CD14-positive monocyte (primary cell): Measurements from ENCODE around the gene SLC4A1AP. TPM values are rescaled to one million over a fixed set of nuclear protein-coding genes. Genes with fewer than 3 reads are reported as not detected.
"Not testable (repeated sequence)": the region's sequence is repeated elsewhere in the genome, so short reads cannot be mapped to it uniquely, and the experiment has no call there.

ENCODE experiments used
- DNase-seq, 3 donors: peaks; one replicate each; pipeline ENCODE4 v3.0.0-alpha.2; 2011 to 2022
- H2AFZ ChIP-seq: 2 replicates; pipeline ENCODE4 v1.6.0; 2012; ENCODE audit warnings: mild to moderate bottlenecking, low read depth, low read length, inconsistent platforms; ENCODE audit not compliant: insufficient read depth, poor library complexity, severe bottlenecking
- H3K27ac ChIP-seq, 2 donors: 1 replicate in 1 of 2; 2 replicates in 1 of 2; pipeline ENCODE4 v1.5.1; 2012 to 2013; ENCODE audit warnings: low read length in 2 of 2, control low read depth in 1 of 2, inconsistent platforms in 1 of 2, low read depth in 1 of 2, mild to moderate bottlenecking in 1 of 2
- H3K27me3 ChIP-seq, 2 donors: one replicate each; pipeline versions ENCODE4 v1.6.0 to v1.6.1; 2011 to 2013; ENCODE audit warnings: low read length in 2 of 2; ENCODE audit not compliant: control insufficient read depth in 2 of 2, insufficient read depth in 2 of 2
- H3K36me3 ChIP-seq, 2 donors: replicated peaks in 1 of 2; 1 replicate in 1 of 2; 2 replicates in 1 of 2; pipeline versions ENCODE4 v1.5.1 to v1.6.1; 2012 to 2013; ENCODE audit warnings: low read length in 2 of 2, control low read depth in 1 of 2, inconsistent platforms in 1 of 2, mild to moderate bottlenecking in 1 of 2; ENCODE audit not compliant: insufficient read depth in 2 of 2, control insufficient read depth in 1 of 2
- H3K4me1 ChIP-seq, 2 donors: 1 replicate in 1 of 2; 2 replicates in 1 of 2; pipeline versions ENCODE4 v1.5.1 to v1.6.1; 2012 to 2013; ENCODE audit warnings: low read length in 2 of 2, control low read depth in 1 of 2, inconsistent platforms in 1 of 2, mild to moderate bottlenecking in 1 of 2, moderate library complexity in 1 of 2; ENCODE audit not compliant: insufficient read depth in 2 of 2, control insufficient read depth in 1 of 2
- H3K4me2 ChIP-seq: replicated peaks from 2 replicates; pipeline ENCODE3; 2012; ENCODE audit warnings: low read length, moderate library complexity, mild to moderate bottlenecking; ENCODE audit not compliant: poor library complexity, severe bottlenecking; ENCODE audit errors: extremely low read depth
- H3K4me3 ChIP-seq, 3 experiments: fragments of 200-600 bp in 1 of 3; sonication (generic) in 1 of 3; replicated peaks in 1 of 3; 1 replicate in 2 of 3; 2 replicates in 1 of 3; pipeline ENCODE4 v1.5.1; 2011 to 2013; ENCODE audit warnings: low read length in 3 of 3, mild to moderate bottlenecking in 3 of 3, control low read depth in 2 of 3, low read depth in 2 of 3, inconsistent platforms in 1 of 3, moderate library complexity in 1 of 3
- H3K79me2 ChIP-seq: 2 replicates; pipeline ENCODE4 v1.6.0; 2012; ENCODE audit warnings: mild to moderate bottlenecking, control low read depth, inconsistent platforms, low read length, moderate library complexity; ENCODE audit not compliant: insufficient read depth
- H3K9ac ChIP-seq: 2 replicates; pipeline ENCODE4 v1.6.0; 2017; ENCODE audit warnings: low read length, mild to moderate bottlenecking; ENCODE audit not compliant: insufficient read depth, poor library complexity, severe bottlenecking
- H3K9me3 ChIP-seq, 2 donors: replicated peaks in 1 of 2; 1 replicate in 1 of 2; 2 replicates in 1 of 2; pipeline versions ENCODE4 v1.5.1 to v1.6.1; 2012 to 2013; ENCODE audit warnings: low read length in 2 of 2, control low read depth in 1 of 2; ENCODE audit not compliant: control insufficient read depth in 1 of 2, insufficient read depth in 1 of 2
- H4K20me1 ChIP-seq: 2 replicates; pipeline ENCODE4 v1.6.0; 2012; ENCODE audit warnings: mild to moderate bottlenecking, low read length, control low read depth, moderate library complexity; ENCODE audit not compliant: insufficient read depth
- H3K27ac Mint-ChIP-seq, 7 donors: one replicate each; pipeline ENCODE4 v1.8.0; 2020; ENCODE audit warnings: mild to moderate bottlenecking in 7 of 7, mixed read lengths in 7 of 7, moderate library complexity in 6 of 7, inconsistent platforms in 2 of 7
- H3K27me3 Mint-ChIP-seq, 3 donors: one replicate each; pipeline ENCODE4 v1.8.0; 2021 to 2022; ENCODE audit warnings: low read depth in 3 of 3, mild to moderate bottlenecking in 3 of 3, mixed read lengths in 3 of 3, moderate library complexity in 3 of 3, inconsistent platforms in 1 of 3
- H3K36me3 Mint-ChIP-seq, 2 donors: one replicate each; pipeline ENCODE4 v1.8.0; 2020; ENCODE audit warnings: mixed read lengths in 2 of 2, inconsistent platforms in 1 of 2, mild to moderate bottlenecking in 1 of 2
- H3K4me1 Mint-ChIP-seq: one replicate; pipeline ENCODE4 v1.8.0; 2020; ENCODE audit warnings: mild to moderate bottlenecking, mixed read lengths
- H3K4me3 Mint-ChIP-seq, 2 donors: one replicate each; pipeline ENCODE4 v1.8.0; 2020; ENCODE audit warnings: mild to moderate bottlenecking in 2 of 2, mixed read lengths in 2 of 2, moderate library complexity in 1 of 2
- H3K9me3 Mint-ChIP-seq, 7 donors: one replicate each; pipeline ENCODE4 v1.8.0; 2020 to 2022; ENCODE audit warnings: mixed read lengths in 7 of 7, mild to moderate bottlenecking in 6 of 7, moderate library complexity in 6 of 7, inconsistent platforms in 2 of 7
- WGBS: methylation state at CpG from one replicate; pipeline ENCODE4 v1.1.5; 2013; ENCODE audit warnings: missing lambda C conversion rate; ENCODE audit not compliant: insufficient coverage; 5-methylcytosine and 5-hydroxymethylcytosine counted together
- intact Hi-C, 2 donors: fragments of 100-400 bp; cut with micrococcal nuclease; formaldehyde crosslinking; loops; one replicate each; pipeline versions ENCODE4 v1.15.0 to v1.15.1; 2023
- polyA plus RNA-seq, 3 donors: library from polyadenylated mRNA; depleted of rRNA in 1 of 3; unstranded in 2 of 3; stranded (reverse) in 1 of 3; fragments of 300-500 nt in 2 of 3; fragments of >200 nt in 1 of 3; fragmentation: Illumina TruSeq in 2 of 3; gene quantifications; 1 replicate in 2 of 3; 2 replicates in 1 of 3; pipeline ENCODE4 v1.2.3, GENCODE V29; 2012 to 2021
- TF ChIP-seq, protein P1 (sequence below): fragments of 200-600 bp; IDR thresholded peaks from one replicate; pipeline ENCODE4 v1.8.0; 2022; ENCODE audit warnings: antibody characterized with exemption, mild to moderate bottlenecking

Gene SLC4A1AP
- polyA plus RNA-seq, 3 donors, result 12.7 to 24.9 (median 18.3) TPM

GRCh38 chr2:27627963-27628766 is 35.5 kb upstream of the SLC4A1AP start:
- H3K27ac ChIP-seq, result peak overlapping the region; percentile 73 to 96
- Mint-ChIP-seq H3K4me3 (no peak overlapping the region), H3K27me3 (peaks cover 0 to 3% (median 0%) of the 10 kb centered on the region in 3 donors), H3K4me1 (peaks cover 21% of the 10 kb centered on the region), H3K36me3 (peaks cover 34 to 45% of the 10 kb centered on the region in 2 donors), H3K9me3 (no peaks in the 10 kb centered on the region), H3K27ac (no peak overlapping the region)
- peak overlapping the region; percentile 92 for H3K9ac ChIP-seq
- DNase-seq, result peak; percentile 70 to 90 (median 85)
- TF ChIP-seq, protein P1, sequence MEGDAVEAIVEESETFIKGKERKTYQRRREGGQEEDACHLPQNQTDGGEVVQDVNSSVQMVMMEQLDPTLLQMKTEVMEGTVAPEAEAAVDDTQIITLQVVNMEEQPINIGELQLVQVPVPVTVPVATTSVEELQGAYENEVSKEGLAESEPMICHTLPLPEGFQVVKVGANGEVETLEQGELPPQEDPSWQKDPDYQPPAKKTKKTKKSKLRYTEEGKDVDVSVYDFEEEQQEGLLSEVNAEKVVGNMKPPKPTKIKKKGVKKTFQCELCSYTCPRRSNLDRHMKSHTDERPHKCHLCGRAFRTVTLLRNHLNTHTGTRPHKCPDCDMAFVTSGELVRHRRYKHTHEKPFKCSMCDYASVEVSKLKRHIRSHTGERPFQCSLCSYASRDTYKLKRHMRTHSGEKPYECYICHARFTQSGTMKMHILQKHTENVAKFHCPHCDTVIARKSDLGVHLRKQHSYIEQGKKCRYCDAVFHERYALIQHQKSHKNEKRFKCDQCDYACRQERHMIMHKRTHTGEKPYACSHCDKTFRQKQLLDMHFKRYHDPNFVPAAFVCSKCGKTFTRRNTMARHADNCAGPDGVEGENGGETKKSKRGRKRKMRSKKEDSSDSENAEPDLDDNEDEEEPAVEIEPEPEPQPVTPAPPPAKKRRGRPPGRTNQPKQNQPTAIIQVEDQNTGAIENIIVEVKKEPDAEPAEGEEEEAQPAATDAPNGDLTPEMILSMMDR, result no peak
- WGBS, result 2% methylated on average over 11 of the region's 21 CpGs
- H3K79me2 ChIP-seq, result peaks cover 35% of the 10 kb centered on the region
- intact Hi-C loops, result no loop called here
- H3K27me3 ChIP-seq, result no peaks in the 10 kb centered on the region
- peak overlapping the region; percentile 62 for H2AFZ ChIP-seq
- peak overlapping the region; percentile 66 to 95 (median 72) for H3K4me3 ChIP-seq
- peaks cover 34 to 48% of the 10 kb centered on the region in 2 donors for H3K36me3 ChIP-seq
- H3K4me1 ChIP-seq, result peaks cover 30 to 35% of the 10 kb centered on the region in 2 donors
- no peaks in the 10 kb centered on the region for H3K9me3 ChIP-seq
- no peaks in the 10 kb centered on the region for H4K20me1 ChIP-seq
- H3K4me2 ChIP-seq, result peak overlapping the region; percentile 92

GRCh38 chr2:27628767-27629709 is 34.7 kb upstream of the SLC4A1AP start, which contains the start of the genes CCDC121 and GPN1:
Gene CCDC121 (minus strand): TSS chr2:27629012. CDS start chr2:27627799, 1,213 bp downstream.
Gene GPN1 (plus strand): TSS chr2:27629050. CDS start chr2:27629059, 9 bp downstream.
- peak within 1 kb of the TSS; percentile 92 for H3K9ac ChIP-seq
- H3K4me2 ChIP-seq, result peak within 1 kb of the TSS; percentile 92
- intact Hi-C loops, result no loop called here
- H3K27ac ChIP-seq, result peak within 1 kb of the TSS; percentile 73 to 96
- no peak within 1 kb of the TSS for H3K4me3 Mint-ChIP-seq
- H4K20me1 ChIP-seq, result no peaks in the 10 kb centered on the region
- 0% methylated on average over 30 of the region's 44 CpGs for WGBS
- peaks cover 0 to 3% (median 0%) of the 10 kb centered on the region in 3 donors for H3K27me3 Mint-ChIP-seq
- peaks cover 35% of the 10 kb centered on the region for H3K79me2 ChIP-seq
- DNase-seq, result peak; percentile 97 to 98 (median 97)
- H3K9me3 Mint-ChIP-seq, result no peaks in the 10 kb centered on the region
- no peaks in the 10 kb centered on the region for H3K9me3 ChIP-seq
- H3K27me3 ChIP-seq, result no peaks in the 10 kb centered on the region
- TF ChIP-seq, protein P1, result no peak
- peak within 1 kb of the TSS; percentile 66 to 95 (median 72) for H3K4me3 ChIP-seq
- H3K36me3 ChIP-seq, result peaks cover 32 to 48% of the 10 kb centered on the region in 2 donors
- peak within 1 kb of the TSS; percentile 93 for H2AFZ ChIP-seq
- peaks cover 30 to 44% of the 10 kb centered on the region in 2 donors for H3K36me3 Mint-ChIP-seq
- H3K27ac Mint-ChIP-seq, result peak within 1 kb of the TSS in 1 of 7 donors; percentile 37
- H3K4me1 ChIP-seq, result peaks cover 30 to 35% of the 10 kb centered on the region in 2 donors
- H3K4me1 Mint-ChIP-seq, result peaks cover 21% of the 10 kb centered on the region

DNA sequence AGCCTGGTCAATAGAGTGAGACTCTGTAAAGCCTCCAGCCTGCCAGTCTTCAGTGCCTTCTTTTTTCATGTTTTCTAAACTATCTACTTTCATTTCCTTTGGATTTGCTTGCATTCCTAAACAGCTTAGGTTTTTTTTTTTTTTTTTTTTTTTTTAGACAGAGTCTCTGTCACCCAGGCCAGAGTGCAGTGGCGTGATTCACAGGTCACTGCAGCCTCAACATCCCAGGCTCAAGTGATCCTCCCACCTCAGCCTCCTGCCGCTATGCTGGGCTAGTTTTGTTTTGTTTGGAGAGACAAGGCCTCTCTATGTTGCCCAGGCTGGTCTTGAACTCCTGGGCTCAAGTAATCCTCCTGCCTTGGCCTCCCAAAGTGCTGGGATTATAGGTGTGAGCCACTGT is 33.4 kb upstream of the SLC4A1AP start:
- H3K27me3 ChIP-seq, H3K4me3 ChIP-seq, H4K20me1 ChIP-seq, H3K4me2 ChIP-seq, H3K9me3 Mint-ChIP-seq, H3K27ac ChIP-seq, DNase-seq, H2AFZ ChIP-seq, H3K4me3 Mint-ChIP-seq, H3K27me3 Mint-ChIP-seq, intact Hi-C loops, H3K9me3 ChIP-seq, H3K9ac ChIP-seq: not testable (repeated sequence)
- peaks cover 35% of the 10 kb centered on the region for H3K79me2 ChIP-seq
- no CpG with 5 or more reads among the region's 2 CpGs for WGBS
- peaks cover 30 to 35% of the 10 kb centered on the region in 2 donors for H3K4me1 ChIP-seq
- peak overlapping the region in 3 of 7 donors; percentile 23 to 82 (median 42) for H3K27ac Mint-ChIP-seq
- H3K36me3 Mint-ChIP-seq, result peaks cover 34 to 45% of the 10 kb centered on the region in 2 donors
- H3K36me3 ChIP-seq, result peaks cover 42 to 48% of the 10 kb centered on the region in 2 donors
- H3K4me1 Mint-ChIP-seq, result peaks cover 21% of the 10 kb centered on the region
